ENCODE measurements around the gene TGM1.

GRCh38 chr14:24226473-24226872 lies 36.5 kb downstream of the TGM1 start:
- TF ChIP-seq CTCF (IDR thresholded peaks at IDR 0.05) (no peak), NR3C1 (IDR thresholded peaks at IDR 0.05) (no peak), POLR2AphosphoS2 (conservative IDR thresholded peaks at IDR 0.05; ENCODE audit: low read length) (no peak), POLR2A (IDR thresholded peaks at IDR 0.05; ENCODE audit: low read length) (no peak), EHMT2 (IDR thresholded peaks at IDR 0.05; ENCODE audit: low read depth) (no peak), MYC (IDR thresholded peaks at IDR 0.05; ENCODE audit: borderline replicate concordance, low read length) (no peak), NFE2L2 (conservative IDR thresholded peaks at IDR 0.05; ENCODE audit: low read length) (no peak)
- TF ChIP-seq, protein P1, sequence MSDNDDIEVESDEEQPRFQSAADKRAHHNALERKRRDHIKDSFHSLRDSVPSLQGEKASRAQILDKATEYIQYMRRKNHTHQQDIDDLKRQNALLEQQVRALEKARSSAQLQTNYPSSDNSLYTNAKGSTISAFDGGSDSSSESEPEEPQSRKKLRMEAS (IDR thresholded peaks at IDR 0.05), result no peak
- TF ChIP-seq, protein P2, sequence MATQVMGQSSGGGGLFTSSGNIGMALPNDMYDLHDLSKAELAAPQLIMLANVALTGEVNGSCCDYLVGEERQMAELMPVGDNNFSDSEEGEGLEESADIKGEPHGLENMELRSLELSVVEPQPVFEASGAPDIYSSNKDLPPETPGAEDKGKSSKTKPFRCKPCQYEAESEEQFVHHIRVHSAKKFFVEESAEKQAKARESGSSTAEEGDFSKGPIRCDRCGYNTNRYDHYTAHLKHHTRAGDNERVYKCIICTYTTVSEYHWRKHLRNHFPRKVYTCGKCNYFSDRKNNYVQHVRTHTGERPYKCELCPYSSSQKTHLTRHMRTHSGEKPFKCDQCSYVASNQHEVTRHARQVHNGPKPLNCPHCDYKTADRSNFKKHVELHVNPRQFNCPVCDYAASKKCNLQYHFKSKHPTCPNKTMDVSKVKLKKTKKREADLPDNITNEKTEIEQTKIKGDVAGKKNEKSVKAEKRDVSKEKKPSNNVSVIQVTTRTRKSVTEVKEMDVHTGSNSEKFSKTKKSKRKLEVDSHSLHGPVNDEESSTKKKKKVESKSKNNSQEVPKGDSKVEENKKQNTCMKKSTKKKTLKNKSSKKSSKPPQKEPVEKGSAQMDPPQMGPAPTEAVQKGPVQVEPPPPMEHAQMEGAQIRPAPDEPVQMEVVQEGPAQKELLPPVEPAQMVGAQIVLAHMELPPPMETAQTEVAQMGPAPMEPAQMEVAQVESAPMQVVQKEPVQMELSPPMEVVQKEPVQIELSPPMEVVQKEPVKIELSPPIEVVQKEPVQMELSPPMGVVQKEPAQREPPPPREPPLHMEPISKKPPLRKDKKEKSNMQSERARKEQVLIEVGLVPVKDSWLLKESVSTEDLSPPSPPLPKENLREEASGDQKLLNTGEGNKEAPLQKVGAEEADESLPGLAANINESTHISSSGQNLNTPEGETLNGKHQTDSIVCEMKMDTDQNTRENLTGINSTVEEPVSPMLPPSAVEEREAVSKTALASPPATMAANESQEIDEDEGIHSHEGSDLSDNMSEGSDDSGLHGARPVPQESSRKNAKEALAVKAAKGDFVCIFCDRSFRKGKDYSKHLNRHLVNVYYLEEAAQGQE (IDR thresholded peaks at IDR 0.05), result no peak
